Neuronal stem cell (in vitro differentiated cells): ENCODE results near the gene TXK. TPM values are rescaled to one million over a fixed set of nuclear protein-coding genes. Genes with fewer than 3 reads are reported as not detected.
A peak's percentile ranks its signal among the peaks of the same experiment; 100 is the strongest.

Experiments used
- DNase-seq: peaks from one replicate; pipeline ENCODE4 v3.0.0-alpha.2; 2013; ENCODE audit warnings: low spot score
- H2AFZ ChIP-seq: one replicate; pipeline ENCODE4 v1.6.1; 2013; ENCODE audit warnings: mild to moderate bottlenecking, low read length, inconsistent platforms
- H2AK5ac ChIP-seq: 2 replicates; pipeline ENCODE4 v1.6.1; 2013; ENCODE audit warnings: low read depth, mild to moderate bottlenecking, inconsistent platforms, low read length, moderate library complexity, mixed read lengths
- H2BK120ac ChIP-seq: 2 replicates; pipeline ENCODE4 v1.6.1; 2013; ENCODE audit warnings: low read depth, mild to moderate bottlenecking, inconsistent platforms, low read length, moderate library complexity, mixed read lengths
- H2BK12ac ChIP-seq: one replicate; pipeline ENCODE4 v1.6.1; 2013; ENCODE audit warnings: low read length, inconsistent platforms
- H2BK15ac ChIP-seq: 2 replicates; pipeline ENCODE4 v1.6.1; 2013; ENCODE audit warnings: mild to moderate bottlenecking, low read length, inconsistent platforms, mixed read lengths
- H2BK5ac ChIP-seq: one replicate; pipeline ENCODE4 v1.6.1; 2013; ENCODE audit warnings: inconsistent platforms, mild to moderate bottlenecking, low read length, moderate library complexity
- H3K14ac ChIP-seq: one replicate; pipeline ENCODE4 v1.6.1; 2013; ENCODE audit warnings: low read length, inconsistent platforms
- H3K18ac ChIP-seq: 2 replicates; pipeline ENCODE4 v1.6.1; 2013; ENCODE audit warnings: low read length, inconsistent platforms
- H3K23ac ChIP-seq: 2 replicates; pipeline ENCODE4 v1.6.1; 2013; ENCODE audit warnings: low read depth, mild to moderate bottlenecking, mixed read lengths, low read length, inconsistent platforms; ENCODE audit not compliant: poor library complexity
- H3K27ac ChIP-seq: replicated peaks from 3 replicates; pipeline ENCODE4 v1.5.1; 2013; ENCODE audit warnings: low read length, inconsistent platforms
- H3K27me3 ChIP-seq, 3 experiments: 2 replicates each; pipeline ENCODE4 v1.6.1; 2013; ENCODE audit warnings: low read length in 3 of 3, mild to moderate bottlenecking in 2 of 3, inconsistent platforms in 1 of 3, low read depth in 1 of 3, mixed read lengths in 1 of 3, moderate library complexity in 1 of 3; ENCODE audit not compliant: control insufficient read depth in 3 of 3, insufficient read depth in 3 of 3
- H3K36me3 ChIP-seq, 2 donors: replicated peaks in 1 of 2; 2 replicates each; pipeline ENCODE4 v1.6.1; 2013; ENCODE audit warnings: low read length in 2 of 2; ENCODE audit not compliant: control insufficient read depth in 2 of 2, insufficient read depth in 2 of 2
- H3K4ac ChIP-seq: 2 replicates; pipeline ENCODE4 v1.6.1; 2013; ENCODE audit warnings: inconsistent platforms, mild to moderate bottlenecking, low read length, moderate library complexity
- H3K4me1 ChIP-seq, 2 donors: 1 replicate in 1 of 2; 2 replicates in 1 of 2; pipeline ENCODE4 v1.6.1; 2013; ENCODE audit warnings: low read length in 2 of 2, low read depth in 1 of 2; ENCODE audit not compliant: control insufficient read depth in 2 of 2, insufficient read depth in 1 of 2
- H3K4me2 ChIP-seq: one replicate; pipeline ENCODE4 v1.6.1; 2013; ENCODE audit warnings: mild to moderate bottlenecking, low read length, inconsistent platforms; ENCODE audit not compliant: insufficient read depth, poor library complexity, severe bottlenecking
- H3K4me3 ChIP-seq, 2 donors: 2 replicates each; pipeline ENCODE4 v1.5.1; 2013; ENCODE audit warnings: low read length in 2 of 2, mild to moderate bottlenecking in 2 of 2, inconsistent platforms in 1 of 2, moderate library complexity in 1 of 2
- H3K79me1 ChIP-seq: one replicate; pipeline ENCODE4 v1.6.1; 2013; ENCODE audit warnings: low read depth, mild to moderate bottlenecking, inconsistent platforms, low read length, moderate library complexity
- H3K9ac ChIP-seq: one replicate; pipeline ENCODE4 v1.6.1; 2013; ENCODE audit warnings: mild to moderate bottlenecking, low read depth, low read length, inconsistent platforms; ENCODE audit not compliant: poor library complexity
- H3K9me3 ChIP-seq, 2 donors: replicated peaks in 1 of 2; 2 replicates each; pipeline versions ENCODE3 to v1.6.1; 2013; ENCODE audit warnings: low read length in 2 of 2, mild to moderate bottlenecking in 2 of 2, inconsistent platforms in 1 of 2, low read depth in 1 of 2, mixed read lengths in 1 of 2, moderate library complexity in 1 of 2; ENCODE audit not compliant: control insufficient read depth in 2 of 2, insufficient read depth in 1 of 2
- H4K8ac ChIP-seq: one replicate; pipeline ENCODE4 v1.6.1; 2013; ENCODE audit warnings: low read depth, mild to moderate bottlenecking, inconsistent platforms, low read length, moderate library complexity
- H4K91ac ChIP-seq: one replicate; pipeline ENCODE4 v1.6.1; 2013; ENCODE audit warnings: low read length, low read depth, mild to moderate bottlenecking, inconsistent platforms; ENCODE audit not compliant: poor library complexity
- WGBS, 2 donors: extraction: QIAGEN DNeasy Blood & Tissue Kit; methylation state at CpG; one replicate each; pipeline ENCODE4 v1.1.7; 2013; ENCODE audit warnings: missing lambda C conversion rate in 2 of 2, mixed read lengths in 1 of 2; ENCODE audit not compliant: insufficient read length in 2 of 2, insufficient replicate concordance in 1 of 2; ENCODE audit errors: extremely low coverage in 2 of 2; 5-methylcytosine and 5-hydroxymethylcytosine counted together
- small RNA-seq: library from polyadenylated mRNA; stranded (forward); fragments of <200 nt; extraction: miRNeasy Mini kit (QIAGEN cat#:217004); gene quantifications from one replicate; pipeline ENCODE3, GENCODE V24; 2013; ENCODE audit not compliant: insufficient read depth

The TXK gene

DNA sequence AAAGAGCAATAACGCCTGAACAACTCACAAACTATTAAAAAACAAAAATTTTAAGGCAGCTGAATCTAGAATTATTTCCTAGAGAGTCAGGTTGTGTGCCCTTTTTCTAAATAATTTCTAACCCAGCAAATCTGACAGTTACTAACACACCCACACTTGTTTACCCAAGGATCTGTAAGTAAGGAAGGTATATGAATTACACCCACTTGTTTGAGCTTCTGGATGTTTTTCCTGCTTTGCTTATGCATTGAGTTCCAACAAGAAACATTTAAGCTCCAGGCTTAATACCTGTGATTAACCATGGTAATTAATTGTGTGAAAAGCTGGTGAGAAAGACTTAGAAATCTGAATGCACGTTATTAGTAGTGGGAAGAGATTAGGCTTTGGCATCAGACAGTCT lies 115.9 kb downstream of the TXK start:
- no peak overlapping the region for H3K18ac ChIP-seq
- H3K27ac ChIP-seq = no peak overlapping the region
- H3K9me3 ChIP-seq = no peaks in the 10 kb centered on the region
- no peak overlapping the region for H3K4me2 ChIP-seq
- no peak overlapping the region for H4K91ac ChIP-seq
- no peak overlapping the region for H2BK5ac ChIP-seq
- WGBS, 2 donors = no CpG with 5 or more reads among the region's 2 CpGs
- H2BK120ac ChIP-seq = no peak overlapping the region
- H3K4ac ChIP-seq = no peak overlapping the region
- H2BK12ac ChIP-seq = no peak overlapping the region
- peaks cover 0 to 30% (median 19%) of the 10 kb centered on the region in 3 experiments for H3K27me3 ChIP-seq
- no peak overlapping the region for H3K4me3 ChIP-seq
- DNase-seq = no peak
- no peak overlapping the region for H3K14ac ChIP-seq
- no peak overlapping the region for H3K23ac ChIP-seq
- H2AFZ ChIP-seq = no peak overlapping the region
- H2AK5ac ChIP-seq = no peak overlapping the region
- H3K36me3 ChIP-seq = no peaks in the 10 kb centered on the region
- H3K79me1 ChIP-seq = no peaks in the 10 kb centered on the region
- H2BK15ac ChIP-seq = no peak overlapping the region
- no peak overlapping the region for H4K8ac ChIP-seq
- H3K9ac ChIP-seq = no peak overlapping the region
- peaks cover 0 to 4% of the 10 kb centered on the region in 2 donors for H3K4me1 ChIP-seq

DNA sequence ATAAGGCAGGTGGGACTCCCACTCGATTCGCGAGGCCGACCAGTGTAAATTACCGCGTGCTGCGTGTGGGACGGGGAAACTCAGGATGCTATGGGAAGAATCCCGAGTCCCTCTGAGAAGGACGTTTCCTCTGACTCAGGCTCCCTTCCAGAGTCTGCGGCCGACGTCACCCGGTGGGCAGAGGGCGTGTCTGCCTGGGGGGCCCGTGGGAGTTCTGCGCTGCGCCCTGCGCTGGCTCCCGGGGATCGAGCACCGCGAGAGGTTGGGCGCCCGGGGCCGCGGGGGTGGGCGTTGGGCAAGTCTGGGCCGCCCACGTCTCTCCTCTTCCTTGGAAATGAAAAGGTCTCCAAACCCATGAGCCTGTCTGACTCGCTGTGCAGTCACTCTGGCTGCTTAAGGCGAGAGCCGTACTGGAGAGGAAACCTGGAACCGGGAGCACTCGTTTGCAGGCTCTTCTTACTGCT lies 116.9 kb downstream of the TXK start:
- Histone ChIP-seq H3K23ac (peak overlapping the region; percentile 35), H2BK5ac (peak overlapping the region; percentile 20), H4K8ac (no peak overlapping the region), H3K36me3 (no peaks in the 10 kb centered on the region), H3K4me2 (peak overlapping the region; percentile 95), H3K79me1 (no peaks in the 10 kb centered on the region), H3K4me1 (peaks cover 0 to 4% of the 10 kb centered on the region in 2 donors), H3K27me3 (peaks cover 0 to 30% (median 19%) of the 10 kb centered on the region in 3 experiments), H4K91ac (no peak overlapping the region), H2BK12ac (no peak overlapping the region), H3K9me3 (no peaks in the 10 kb centered on the region), H2BK15ac (no peak overlapping the region), H3K14ac (peak overlapping the region; percentile 44), H3K4me3 (peak overlapping the region; percentile 40 to 92), H3K9ac (peak overlapping the region; percentile 74), H2BK120ac (no peak overlapping the region), H3K4ac (no peak overlapping the region), H3K27ac (no peak overlapping the region), H3K18ac (peak overlapping the region; percentile 77), H2AFZ (peak overlapping the region; percentile 91), H2AK5ac (no peak overlapping the region)
- WGBS, 2 donors = no CpG with 5 or more reads among the region's 35 CpGs
- DNase-seq = peak; percentile 21

Small RNA genes lying within 50 kb of the gene (small RNA-seq; reads per million reads assigned to genes)
- gene RF00019 = not detected
- not detected for gene RF00026
- not detected for gene RNU6-838P
